Endothelial cell of umbilical vein (primary cell): ENCODE data around the gene IL21. TPM values are rescaled to one million over a fixed set of nuclear protein-coding genes. Genes with fewer than 3 reads are reported as not detected.

Experiments used
- BruUV-seq: library from RNA; stranded (reverse); fragments of 400-500 nt; replicated peaks from 2 replicates; lab custom pipeline; 2021; lab: Mats Ljungman, UMichigan
- CTCF ChIA-PET: fragments of 300-600, 350-600 bp; sonication (Branson Sonifier 250); formaldehyde crosslinking; loops from one replicate; lab custom pipeline; 2021; ENCODE audit warnings: antibody characterized with exemption, inconsistent platforms; lab: Charles Lee
- POLR2A ChIA-PET: fragments of 300-600, 350-600 bp; sonication (Branson Sonifier 250); formaldehyde crosslinking; loops from one replicate; lab custom pipeline; 2021; ENCODE audit warnings: antibody characterized with exemption, inconsistent platforms; lab: Charles Lee
- DNase-seq: peaks from one replicate; pipeline ENCODE4 v3.0.0-alpha.2; 2011; ENCODE audit warnings: low read depth, low spot score
- FAIRE-seq: peaks from 2 replicates; lab custom pipeline; 2011; peaks lifted over from hg19 to GRCh38; lab: Jason Lieb, UNC
- H2AFZ ChIP-seq: 2 replicates; pipeline ENCODE4 v1.6.0; 2012; ENCODE audit warnings: low read depth, low read length, control low read depth, inconsistent platforms
- H3K27ac ChIP-seq: 2 replicates; pipeline ENCODE4 v1.5.1; 2011; ENCODE audit warnings: low read depth, mild to moderate bottlenecking, control low read depth, low read length, moderate library complexity; ENCODE audit not compliant: insufficient read depth
- H3K27me3 ChIP-seq, 2 experiments: 2 replicates each; pipeline versions ENCODE4 v1.6.0 to v1.6.1; 2011; ENCODE audit warnings: low read length in 2 of 2, mixed read lengths in 1 of 2; ENCODE audit not compliant: control insufficient read depth in 2 of 2, insufficient read depth in 2 of 2
- H3K36me3 ChIP-seq, 2 experiments: 2 replicates in 1 of 2; 3 replicates in 1 of 2; pipeline ENCODE4 v1.5.1; 2011; ENCODE audit warnings: low read length in 2 of 2, mild to moderate bottlenecking in 1 of 2, moderate library complexity in 1 of 2; ENCODE audit not compliant: control insufficient read depth in 2 of 2, insufficient read depth in 2 of 2; ENCODE audit errors: extremely low read depth in 1 of 2
- H3K4me1 ChIP-seq: 3 replicates; pipeline ENCODE4 v1.5.1; 2011; ENCODE audit warnings: mild to moderate bottlenecking, low read length; ENCODE audit not compliant: control insufficient read depth, insufficient read depth; ENCODE audit errors: extremely low read depth
- H3K4me2 ChIP-seq: 2 replicates; pipeline ENCODE4 v1.6.1; 2011; ENCODE audit warnings: low read length, control low read depth, mixed read lengths; ENCODE audit not compliant: insufficient read depth
- H3K4me3 ChIP-seq, 3 experiments: fragments of 200-600 bp in 1 of 3; sonication (generic), shearing (Covaris generic) in 1 of 3; replicated peaks in 1 of 3; 2 replicates each; pipeline ENCODE4 v1.5.1; 2011 to 2016; ENCODE audit warnings: control low read depth in 3 of 3, low read length in 3 of 3, mild to moderate bottlenecking in 2 of 3, inconsistent platforms in 1 of 3, low read depth in 1 of 3, moderate library complexity in 1 of 3; ENCODE audit not compliant: insufficient read depth in 1 of 3
- H3K79me2 ChIP-seq: 2 replicates; pipeline ENCODE4 v1.6.0; 2012; ENCODE audit warnings: low read length, inconsistent platforms; ENCODE audit not compliant: control insufficient read depth, insufficient read depth
- H3K9ac ChIP-seq: replicated peaks from 2 replicates; pipeline ENCODE3; 2011; ENCODE audit warnings: low read length, control low read depth; ENCODE audit not compliant: insufficient read depth; ENCODE audit errors: extremely low read depth
- H3K9me1 ChIP-seq: replicated peaks from 3 replicates; pipeline ENCODE4 v1.6.0; 2011; ENCODE audit warnings: mild to moderate bottlenecking, low read length; ENCODE audit not compliant: control insufficient read depth, insufficient read depth; ENCODE audit errors: extremely low read depth
- H3K9me3 ChIP-seq: replicated peaks from 2 replicates; pipeline ENCODE4 v1.5.1; 2012; ENCODE audit warnings: low read length, inconsistent platforms; ENCODE audit not compliant: control insufficient read depth, insufficient read depth
- H4K20me1 ChIP-seq: replicated peaks from 2 replicates; pipeline ENCODE3; 2011; ENCODE audit warnings: mild to moderate bottlenecking, low read length; ENCODE audit not compliant: control insufficient read depth, insufficient read depth; ENCODE audit errors: extremely low read depth
- CTCF ChIP-seq, 2 donors: IDR thresholded peaks; 1 replicate in 1 of 2; 2 replicates in 1 of 2; pipeline ENCODE4 v1.5.1; 2011; ENCODE audit warnings: low read length in 2 of 2, mild to moderate bottlenecking in 2 of 2, moderate library complexity in 2 of 2, control low read depth in 1 of 2, inconsistent platforms in 1 of 2, low read depth in 1 of 2; ENCODE audit not compliant: insufficient read depth in 1 of 2; ENCODE audit errors: extremely low read depth in 1 of 2
- EZH2 ChIP-seq: IDR thresholded peaks from 2 replicates; pipeline ENCODE4 v1.6.1; 2012; ENCODE audit warnings: borderline replicate concordance, low read depth, mild to moderate bottlenecking, moderate library complexity, low read length, inconsistent platforms; ENCODE audit not compliant: severe bottlenecking
- FOS ChIP-seq: IDR thresholded peaks from 2 replicates; pipeline ENCODE4 v1.6.1; 2011; ENCODE audit warnings: mild to moderate bottlenecking, low read length, moderate library complexity, borderline replicate concordance; ENCODE audit not compliant: insufficient read depth
- GATA2 ChIP-seq: IDR thresholded peaks from 2 replicates; pipeline ENCODE4 v1.7.0; 2011; ENCODE audit warnings: low read depth, mild to moderate bottlenecking, moderate library complexity, mixed read lengths, low read length; ENCODE audit not compliant: insufficient read length, insufficient read depth
- JUN ChIP-seq: IDR thresholded peaks from 2 replicates; pipeline ENCODE4 v1.6.1; 2011; ENCODE audit warnings: borderline replicate concordance, low read depth; ENCODE audit not compliant: insufficient read length, insufficient read depth
- MAX ChIP-seq: IDR thresholded peaks from 2 replicates; pipeline ENCODE4 v1.6.1; 2011; ENCODE audit not compliant: insufficient read depth, insufficient read length
- MYC ChIP-seq: IDR thresholded peaks from one replicate; pipeline ENCODE4 v1.6.1; 2011; ENCODE audit warnings: mild to moderate bottlenecking, low read depth, low read length
- POLR2A ChIP-seq: IDR thresholded peaks from 2 replicates; pipeline ENCODE4 v1.6.1; 2012; ENCODE audit warnings: low read depth, mild to moderate bottlenecking, control low read depth, low read length
- POLR2AphosphoS5 ChIP-seq: IDR thresholded peaks from 2 replicates; pipeline ENCODE4 v1.6.1; 2012; ENCODE audit warnings: low read depth, mild to moderate bottlenecking, control low read depth, low read length, moderate library complexity; ENCODE audit not compliant: insufficient read depth
- dilution Hi-C: fragments of 300-500 bp; cut with MboI; formaldehyde crosslinking; loops from one replicate; pipeline ENCODE4 v1.15.0; 2019; ENCODE audit warnings: low sequenced_read_pairs; ENCODE audit not compliant: extremely low pct_ligation_motif_present
- intact Hi-C: fragments of 100-400 bp; cut with micrococcal nuclease; formaldehyde crosslinking; loops from one replicate; pipeline ENCODE4 v1.10.0; 2022
- polyA plus RNA-seq, 4 experiments: library from polyadenylated mRNA; depleted of rRNA in 3 of 4; stranded (reverse) in 3 of 4; unstranded in 1 of 4; fragments of >200 nt; gene quantifications; 2 replicates each; pipeline versions ENCODE4 v1.2.1 to v1.2.3, GENCODE V29; 2011 to 2012; ENCODE audit warnings: missing spikeins in 1 of 4
- total RNA-seq: library from RNA; stranded (reverse); gene quantifications from 2 replicates; pipeline ENCODE4 v1.2.3, GENCODE V29; 2021

IL21 gene
- total and polyA plus RNA-seq, 2 donors (not counting 3 experiments of a cell fraction or from before 2014, with no cell fraction given) = not detected

GRCh38 chr4:122623637-122624166 lies 2.8 kb upstream of the IL21 start:
- Histone ChIP-seq H4K20me1 (no peaks in the 10 kb centered on the region), H3K79me2 (no peaks in the 10 kb centered on the region), H3K4me2 (no peak overlapping the region), H3K9me3 (no peaks in the 10 kb centered on the region), H3K4me1 (no peaks in the 10 kb centered on the region), H2AFZ (no peak overlapping the region), H3K27ac (no peak overlapping the region), H3K27me3 (peaks cover 14 to 15% of the 10 kb centered on the region in 2 experiments), H3K9ac (no peak overlapping the region), H3K36me3 (no peaks in the 10 kb centered on the region), H3K4me3 (no peak overlapping the region), H3K9me1 (no peaks in the 10 kb centered on the region)
- FAIRE-seq (no peak), DNase-seq (no peak)
- intact Hi-C loops (no loop called here), dilution Hi-C loops (no loop called here)
- BruUV-seq = no TSS peak
- TF ChIP-seq JUN = no peak
- TF ChIP-seq CTCF (IDR thresholded peaks at IDR 0.05; ENCODE audit: extremely low read depth in 1 of 2, insufficient read depth in 1 of 2, low read depth in 1 of 2, low read length in 2 of 2) = no peak
- no peak for TF ChIP-seq POLR2AphosphoS5
- TF ChIP-seq POLR2A = no peak
- no peak for TF ChIP-seq MYC
- no peak for TF ChIP-seq EZH2
- no peak for TF ChIP-seq FOS
- no peak for TF ChIP-seq MAX
- TF ChIP-seq GATA2 = no peak
- CTCF ChIA-PET = interaction anchor here (0.7 kb wide), 1 partner anchor 93 kb away, joined by 4 read pairs; no protein-coding TSS in a partner anchor
- POLR2A ChIA-PET = no interaction called here
